Mucosa of descending colon (tissue), 3 donors: ENCODE data around the gene RINL. TPM values are rescaled to one million over a fixed set of nuclear protein-coding genes. Genes with fewer than 3 reads are reported as not detected.

Experiments used
- ATAC-seq: fragments of 200-7000 bp; cut with Tn5 transposase; one replicate; pipeline ENCODE4 v1.9.1; 2020; ENCODE audit warnings: mild to moderate bottlenecking, moderate library complexity
- DNase-seq, 3 donors: peaks; one replicate each; pipeline ENCODE4 v3.0.0-alpha.2; 2020
- H3K36me3 ChIP-seq: fragments of 200-600 bp; one replicate; pipeline ENCODE4 v1.8.0; 2021; ENCODE audit warnings: low read depth, mild to moderate bottlenecking
- H3K4me1 ChIP-seq: fragments of 200-600 bp; one replicate; pipeline ENCODE4 v1.8.0; 2021; ENCODE audit warnings: low read depth, mild to moderate bottlenecking
- H3K4me3 ChIP-seq: fragments of 200-600 bp; one replicate; pipeline ENCODE4 v1.8.0; 2021; ENCODE audit warnings: mild to moderate bottlenecking
- H3K9me3 ChIP-seq: fragments of 200-600 bp; one replicate; pipeline ENCODE4 v1.8.0; 2021; ENCODE audit warnings: mild to moderate bottlenecking
- intact Hi-C, 2 donors: fragments of 100-400 bp; cut with DNase I in 1 of 2; cut with micrococcal nuclease in 1 of 2; formaldehyde crosslinking; loops; one replicate each; pipeline versions ENCODE4 v1.11.0 to v1.11.1; 2022; cut with DNase I, micrococcal nuclease
- total RNA-seq, 3 donors: library from RNA; stranded (reverse); fragmentation: NEBNext Ultra II Directional in 2 of 3; extraction: Animal tissue kit (Norgen Biotek cat#: 25700) in 2 of 3; gene quantifications; one replicate each; pipeline versions ENCODE4 v1.2.1 to v1.2.4, GENCODE V29; 2021 to 2023
- TF ChIP-seq, protein P1 (sequence below): fragments of 200-600 bp; IDR thresholded peaks from one replicate; pipeline ENCODE4 v1.8.0; 2022; ENCODE audit warnings: antibody characterized with exemption, mild to moderate bottlenecking
- donor health status: DM: no; HTN: no; CAD: no; lungs with moderate emphysema.
- donor health status: DM: no; HTN: no; CAD: no.
- donor health status: DM: no; HTN: yes; CAD: no.

The RINL gene
- total RNA-seq, 3 donors from 2014 or later: 3.8 to 5.4 (median 5.2) TPM

DNA sequence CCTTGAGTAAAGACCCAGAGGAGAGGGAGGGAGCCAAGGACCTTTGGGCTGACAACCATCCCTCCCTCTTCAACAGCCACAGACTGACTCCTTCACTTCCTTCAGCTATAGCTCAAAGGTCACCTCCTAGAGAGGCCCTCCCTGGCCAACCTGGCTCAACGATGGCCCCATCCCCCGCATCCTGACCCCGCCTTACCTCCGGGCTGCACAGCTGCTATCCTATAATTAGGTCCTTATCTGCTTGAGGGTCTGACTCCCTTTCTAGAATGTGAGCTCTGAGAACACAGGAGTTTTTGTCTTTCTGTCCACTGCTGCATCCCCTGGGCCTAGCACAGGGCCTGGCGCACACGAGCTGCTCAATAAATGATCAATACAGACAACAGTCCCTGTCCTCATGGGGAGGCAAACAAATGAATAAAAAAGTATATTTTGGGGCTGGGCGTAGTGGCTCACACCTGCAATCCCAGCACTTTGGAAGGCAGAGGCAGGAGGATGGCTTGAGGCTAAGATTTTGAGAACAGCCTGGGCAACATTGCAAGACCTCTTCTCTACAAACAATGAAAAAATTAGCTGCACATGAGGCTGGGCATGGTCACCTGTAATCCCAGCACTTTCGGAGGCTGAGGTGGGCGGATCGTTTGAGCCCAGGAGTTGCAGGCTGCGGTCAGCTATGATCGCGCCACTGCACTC lies 58.7 kb downstream of the RINL start:
- no peak overlapping the region for H3K4me3 ChIP-seq
- DNase-seq (peak; percentile 90 to 91 (median 91)), ATAC-seq (peak; percentile 84)
- TF ChIP-seq, protein P1, sequence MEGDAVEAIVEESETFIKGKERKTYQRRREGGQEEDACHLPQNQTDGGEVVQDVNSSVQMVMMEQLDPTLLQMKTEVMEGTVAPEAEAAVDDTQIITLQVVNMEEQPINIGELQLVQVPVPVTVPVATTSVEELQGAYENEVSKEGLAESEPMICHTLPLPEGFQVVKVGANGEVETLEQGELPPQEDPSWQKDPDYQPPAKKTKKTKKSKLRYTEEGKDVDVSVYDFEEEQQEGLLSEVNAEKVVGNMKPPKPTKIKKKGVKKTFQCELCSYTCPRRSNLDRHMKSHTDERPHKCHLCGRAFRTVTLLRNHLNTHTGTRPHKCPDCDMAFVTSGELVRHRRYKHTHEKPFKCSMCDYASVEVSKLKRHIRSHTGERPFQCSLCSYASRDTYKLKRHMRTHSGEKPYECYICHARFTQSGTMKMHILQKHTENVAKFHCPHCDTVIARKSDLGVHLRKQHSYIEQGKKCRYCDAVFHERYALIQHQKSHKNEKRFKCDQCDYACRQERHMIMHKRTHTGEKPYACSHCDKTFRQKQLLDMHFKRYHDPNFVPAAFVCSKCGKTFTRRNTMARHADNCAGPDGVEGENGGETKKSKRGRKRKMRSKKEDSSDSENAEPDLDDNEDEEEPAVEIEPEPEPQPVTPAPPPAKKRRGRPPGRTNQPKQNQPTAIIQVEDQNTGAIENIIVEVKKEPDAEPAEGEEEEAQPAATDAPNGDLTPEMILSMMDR: no peak
- intact Hi-C loops: no loop called here
- peaks cover 35% of the 10 kb centered on the region for H3K4me1 ChIP-seq
- no peaks in the 10 kb centered on the region for H3K9me3 ChIP-seq
- H3K36me3 ChIP-seq: no peaks in the 10 kb centered on the region

Other genes with a start within 250 kb of the RINL start
- gene ACTN4, start 230.6 kb downstream of the RINL start, total RNA-seq: 1,000 to 10,000 TPM in 2 of 3 donors, 100 to 1,000 TPM in 1; 566 to 1,080 (median 1,014) TPM
- gene CAPN12, start 133.8 kb downstream of the RINL start, total RNA-seq: 10 to 100 TPM in 2 of 3 donors, 1 to 10 TPM in 1; 3.1 to 15.9 (median 14.9) TPM
- not detected for gene LGALS7, start 104.8 kb downstream of the RINL start, total RNA-seq
- gene LGALS7B, start 89.1 kb downstream of the RINL start, total RNA-seq: not detected
- 1,000 to 10,000 TPM; 2,367 to 7,005 (median 6,199) TPM for gene LGALS4, start 65.3 kb downstream of the RINL start, total RNA-seq
- 100 to 1,000 TPM; 275 to 315 (median 290) TPM for gene ECH1, start 46.5 kb downstream of the RINL start, total RNA-seq
- 100 to 1,000 TPM; 267 to 317 (median 292) TPM for gene HNRNPL, start 28.3 kb downstream of the RINL start, total RNA-seq
- gene SIRT2, start 21.3 kb upstream of the RINL start, total RNA-seq: 10 to 100 TPM; 32.3 to 67.2 (median 35.8) TPM
- 10 to 100 TPM; 29.9 to 37.2 (median 30.9) TPM for gene NFKBIB, start 21.7 kb upstream of the RINL start, total RNA-seq
- under 1 TPM; 0.41 to 0.55 (median 0.41) TPM for gene CCER2, start 33.9 kb upstream of the RINL start, total RNA-seq
- 10 to 100 TPM; 20.4 to 32.4 (median 21.8) TPM for gene SARS2, start 52.5 kb upstream of the RINL start, total RNA-seq
- 10 to 100 TPM; 28.0 to 43.3 (median 41.2) TPM for gene MRPS12, start 52.7 kb upstream of the RINL start, total RNA-seq
- gene FBXO17, start 97.5 kb upstream of the RINL start, total RNA-seq: 10 to 100 TPM in 1 of 3 donors, 1 to 10 TPM in 2; 1.8 to 18.9 (median 1.9) TPM
- 10 to 100 TPM in 1 of 3 donors, 1 to 10 TPM in 1, under 1 TPM in 1; 0.63 to 10.2 (median 1.5) TPM for gene FBXO27, start 154.3 kb upstream of the RINL start, total RNA-seq
- not detected for gene ACP7, start 206.1 kb upstream of the RINL start, total RNA-seq
- 100 to 1,000 TPM in 1 of 3 donors, 10 to 100 TPM in 2; 54.4 to 116 (median 76.5) TPM for gene PAK4, start 247.5 kb upstream of the RINL start, total RNA-seq